GM12878 (cell line): ENCODE results near the gene TANK. TPM values are rescaled to one million over a fixed set of nuclear protein-coding genes. Genes with fewer than 3 reads are reported as not detected.

Experiments
- ATAC-seq: fragments of 200-7000 bp; cut with Tn5 transposase; 3 replicates; pipeline ENCODE4 v1.9.1; 2020; ENCODE audit warnings: mild to moderate bottlenecking, moderate library complexity
- BruUV-seq: library from RNA; stranded (reverse); fragments of 400-500 nt; replicated peaks from 2 replicates; lab custom pipeline; 2021; lab: Mats Ljungman, UMichigan
- CTCF ChIA-PET: fragments of 300-600 bp; sonication (Branson Sonifier 250); formaldehyde crosslinking; extraction: SDS; loops from one replicate; lab custom pipeline; 2021; ENCODE audit warnings: inconsistent platforms; lab: Yijun Ruan, JAX
- POLR2A ChIA-PET: fragments of 350-600 bp; formaldehyde crosslinking; extraction: SDS; loops from one replicate; lab custom pipeline; 2021; ENCODE audit warnings: inconsistent platforms; lab: Charles Lee
- RAD21 ChIA-PET: fragments of 300-600 bp; sonication (Branson Sonifier 250); formaldehyde crosslinking; loops from one replicate; lab custom pipeline; 2023; ENCODE audit warnings: antibody characterized with exemption; ENCODE audit not compliant: unreplicated experiment; lab: Charles Lee
- SMC1A ChIA-PET: fragments of 300-600 bp; sonication (Branson Sonifier 250); formaldehyde crosslinking; loops from one replicate; lab custom pipeline; 2023; ENCODE audit not compliant: unreplicated experiment, uncharacterized antibody; lab: Charles Lee
- DNase-seq: peaks from one replicate; pipeline ENCODE4 v3.0.0-alpha.2; 2011; ENCODE audit warnings: low read depth, low spot score
- FAIRE-seq: peaks from 3 replicates; lab custom pipeline; 2011; peaks lifted over from hg19 to GRCh38; lab: Jason Lieb, UNC
- H2AFZ ChIP-seq: 2 replicates; pipeline ENCODE4 v1.6.0; 2011; ENCODE audit warnings: low read depth, low read length, control low read depth; ENCODE audit not compliant: control insufficient read depth
- H3K27ac ChIP-seq: 2 replicates; pipeline ENCODE4 v1.5.1; 2011; ENCODE audit warnings: control low read depth; ENCODE audit not compliant: control insufficient read depth, insufficient read depth
- H3K27me3 ChIP-seq, 2 experiments: replicated peaks in 1 of 2; 2 replicates each; pipeline versions ENCODE4 v1.6.0 to v1.6.1; 2011; ENCODE audit warnings: low read length in 1 of 2; ENCODE audit not compliant: control insufficient read depth in 2 of 2, insufficient read depth in 2 of 2
- H3K36me3 ChIP-seq, 2 experiments: 2 replicates each; pipeline ENCODE4 v1.5.1; 2011; ENCODE audit warnings: low read length in 1 of 2; ENCODE audit not compliant: control insufficient read depth in 2 of 2, insufficient read depth in 2 of 2
- H3K4me1 ChIP-seq: 2 replicates; pipeline ENCODE4 v1.6.1; 2011; ENCODE audit warnings: mild to moderate bottlenecking, low read length, moderate library complexity, mixed read lengths; ENCODE audit not compliant: control insufficient read depth, insufficient read depth
- H3K4me2 ChIP-seq: 2 replicates; pipeline ENCODE4 v1.6.0; 2011; ENCODE audit warnings: control low read depth; ENCODE audit not compliant: control insufficient read depth, insufficient read depth
- H3K4me3 ChIP-seq: fragments of 200-600 bp; sonication (generic); 2 replicates; pipeline ENCODE4 v1.5.1; 2016
- H3K79me2 ChIP-seq: 2 replicates; pipeline ENCODE4 v1.6.0; 2011; ENCODE audit warnings: low read length; ENCODE audit not compliant: control insufficient read depth, insufficient read depth
- H3K9ac ChIP-seq: 2 replicates; pipeline ENCODE4 v1.8.0; 2011; ENCODE audit warnings: low read length, control low read depth, mixed read lengths; ENCODE audit not compliant: control insufficient read depth, insufficient read depth
- H3K9me3 ChIP-seq: replicated peaks from 3 replicates; pipeline ENCODE4 v1.5.1; 2011; ENCODE audit warnings: mild to moderate bottlenecking, low read length; ENCODE audit not compliant: control insufficient read depth, insufficient read depth
- H4K20me1 ChIP-seq: 2 replicates; pipeline ENCODE4 v1.6.0; 2011; ENCODE audit not compliant: control insufficient read depth, insufficient read depth
- BRCA1 ChIP-seq: IDR thresholded peaks from 2 replicates; pipeline ENCODE4 v1.6.1; 2011; ENCODE audit warnings: low read depth, low read length, improper control_type of control experiment
- CBFB ChIP-seq: IDR thresholded peaks from 2 replicates; pipeline ENCODE4 v1.6.1; 2016; ENCODE audit warnings: antibody characterized with exemption, low read depth
- CBX3 ChIP-seq: fragments of 200-600 bp; sonication (generic); IDR thresholded peaks from 2 replicates; pipeline ENCODE4 v1.6.1; 2016; ENCODE audit warnings: low read depth, borderline replicate concordance
- CBX5 ChIP-seq: sonication (generic); IDR thresholded peaks from 2 replicates; pipeline ENCODE4 v1.6.1; 2016; ENCODE audit warnings: low read depth, moderate library complexity, mild to moderate bottlenecking, inconsistent platforms
- GABPA ChIP-seq: IDR thresholded peaks from 2 replicates; pipeline ENCODE4 v1.6.1; 2014; ENCODE audit warnings: antibody characterized with exemption, low read depth, mild to moderate bottlenecking, inconsistent platforms
- JUND ChIP-seq: IDR thresholded peaks from 2 replicates; pipeline ENCODE4 v1.6.1; 2012; ENCODE audit warnings: low read depth, mild to moderate bottlenecking, low read length, improper control_type of control experiment, moderate library complexity
- MTA2 ChIP-seq: fragments of 450-650 bp; IDR thresholded peaks from 2 replicates; pipeline ENCODE4 v1.6.1; 2016; ENCODE audit warnings: low read depth, mild to moderate bottlenecking, moderate library complexity
- NFYA ChIP-seq: IDR thresholded peaks from 2 replicates; pipeline ENCODE4 v1.6.1; 2011; ENCODE audit warnings: low read depth, mild to moderate bottlenecking, low read length, improper control_type of control experiment, borderline replicate concordance
- PAX8 ChIP-seq: fragments of 450-650 bp; IDR thresholded peaks from 2 replicates; pipeline ENCODE4 v1.6.1; 2017; ENCODE audit warnings: mild to moderate bottlenecking, moderate library complexity
- POLR2AphosphoS5 ChIP-seq: IDR thresholded peaks from 2 replicates; pipeline ENCODE4 v1.6.1; 2011; ENCODE audit warnings: mild to moderate bottlenecking, low read length, inconsistent platforms
- RBBP5 ChIP-seq: fragments of 200-600 bp; sonication (generic); conservative IDR thresholded peaks from 2 replicates; pipeline ENCODE4 v1.6.1; 2016
- RFX5 ChIP-seq: IDR thresholded peaks from 2 replicates; pipeline ENCODE4 v1.6.1; 2011; ENCODE audit warnings: low read depth, low read length, improper control_type of control experiment
- SMAD5 ChIP-seq: IDR thresholded peaks from 2 replicates; pipeline ENCODE4 v1.6.1; 2016; ENCODE audit warnings: antibody characterized with exemption, low read depth
- SMC3 ChIP-seq: IDR thresholded peaks from 2 replicates; pipeline ENCODE4 v1.6.1; 2011; ENCODE audit warnings: low read length, improper control_type of control experiment, borderline replicate concordance
- STAT1 ChIP-seq: fragments of 450-650 bp; conservative IDR thresholded peaks from 2 replicates; pipeline ENCODE4 v1.6.1; 2014; ENCODE audit warnings: antibody characterized with exemption, mild to moderate bottlenecking
- TAF1 ChIP-seq: IDR thresholded peaks from 2 replicates; pipeline ENCODE4 v1.6.1; 2011; ENCODE audit warnings: mild to moderate bottlenecking, low read depth, low read length, borderline replicate concordance
- TCF12 ChIP-seq: IDR thresholded peaks from 2 replicates; pipeline ENCODE4 v1.6.1; 2011; ENCODE audit warnings: low read depth, mild to moderate bottlenecking, low read length
- ZNF207 ChIP-seq: fragments of 450-650 bp; IDR thresholded peaks from 2 replicates; pipeline ENCODE4 v1.6.1; 2014; ENCODE audit warnings: antibody characterized with exemption, mild to moderate bottlenecking, borderline replicate concordance
- ZNF217 ChIP-seq: fragments of 450-650 bp; IDR thresholded peaks from 2 replicates; pipeline ENCODE4 v1.6.1; 2017; ENCODE audit warnings: antibody characterized with exemption, mild to moderate bottlenecking
- in situ Hi-C: fragments of 300-500 bp; cut with MboI; formaldehyde crosslinking; loops from 9 replicates; pipeline ENCODE4 v1.14.3; 2018; ENCODE audit warnings: mixed read lengths
- intact Hi-C: fragments of 100-400 bp; cut with micrococcal nuclease; formaldehyde crosslinking; loops from one replicate; pipeline ENCODE4 v1.14.2; 2022; ENCODE audit not compliant: unreplicated experiment
- polyA plus RNA-seq, 11 experiments: library from polyadenylated mRNA; depleted of rRNA in 4 of 11; unstranded in 6 of 11; stranded (reverse) in 5 of 11; fragments of >200 nt; fragmentation: Nextera tagmentation in 4 of 11; fragmentation: Illumina TruSeq in 1 of 11; extraction: Ambion mirVana in 4 of 11; extraction: Trizol in 1 of 11; gene quantifications; 1 replicate in 1 of 11; 2 replicates in 10 of 11; pipeline versions ENCODE4 v1.2.1 to v1.2.3, GENCODE V29; 2011 to 2016; ENCODE audit warnings: inconsistent platforms in 2 of 11, missing spikeins in 2 of 11, low read depth in 1 of 11
- total RNA-seq, 4 experiments: library from RNA; depleted of rRNA in 3 of 4; stranded (reverse); fragments of >200 nt in 3 of 4; fragmentation: Illumina TruSeq in 1 of 4; extraction: Trizol in 1 of 4; gene quantifications; 2 replicates each; pipeline versions ENCODE4 v1.2.1 to v1.2.3, GENCODE V29; 2013 to 2021
- TF ChIP-seq, protein P1 (sequence below): fragments of 450-650 bp; IDR thresholded peaks from 2 replicates; pipeline ENCODE4 v1.6.1; 2014; ENCODE audit warnings: mild to moderate bottlenecking
- TF ChIP-seq, protein P2 (sequence below): fragments of 450-650 bp; IDR thresholded peaks from 2 replicates; pipeline ENCODE4 v1.6.1; 2017; ENCODE audit warnings: low read depth, mild to moderate bottlenecking, moderate library complexity

TANK gene
- total and polyA plus RNA-seq, 10 of the 15 experiments (the other 5 are each of a cell fraction or from before 2014, with no cell fraction given), result 48.6 to 127 (median 103) TPM

- Histone ChIP-seq H3K4me3 (no peak overlapping the region), H3K36me3 (peaks cover 3 to 17% of the 10 kb centered on the region in 2 experiments; a peak in 3 of 4 replicates), H3K4me1 (peaks cover 3% of the 10 kb centered on the region), H3K9ac (no peak overlapping the region), H3K27ac (no peak overlapping the region), H3K27me3 (no peaks in the 10 kb centered on the region), H3K9me3 (peaks cover 48% of the 10 kb centered on the region), H3K4me2 (no peak overlapping the region), H4K20me1 (no peaks in the 10 kb centered on the region), H2AFZ (no peak overlapping the region), H3K79me2 (peaks cover 91% of the 10 kb centered on the region)
- SMC1A ChIA-PET, result interaction anchor here (0.9 to 2.9 kb wide), 11 partner anchors 8 to 64 kb away, joined by 3 to 12 read pairs (median 4); no protein-coding TSS in a partner anchor
- TF ChIP-seq TAF1 (no peak), SMC3 (no peak), ZNF217 (0 out of 2 replicates have a peak, but pooled peaks have one; percentile 19), SMAD5 (no peak), CBX3 (0 out of 2 replicates have a peak, but pooled peaks have one; percentile 23), JUND (no peak), STAT1 (no peak), CBX5 (peak; percentile 97; the same call in 1 of the 2 replicates), NFYA (no peak), ZNF207 (no peak), GABPA (no peak), RBBP5 (no peak), POLR2AphosphoS5 (no peak), RFX5 (no peak), CBFB (no peak), TCF12 (no peak), BRCA1 (no peak), PAX8 (no peak), MTA2 (no peak)
- TF ChIP-seq, protein P1, sequence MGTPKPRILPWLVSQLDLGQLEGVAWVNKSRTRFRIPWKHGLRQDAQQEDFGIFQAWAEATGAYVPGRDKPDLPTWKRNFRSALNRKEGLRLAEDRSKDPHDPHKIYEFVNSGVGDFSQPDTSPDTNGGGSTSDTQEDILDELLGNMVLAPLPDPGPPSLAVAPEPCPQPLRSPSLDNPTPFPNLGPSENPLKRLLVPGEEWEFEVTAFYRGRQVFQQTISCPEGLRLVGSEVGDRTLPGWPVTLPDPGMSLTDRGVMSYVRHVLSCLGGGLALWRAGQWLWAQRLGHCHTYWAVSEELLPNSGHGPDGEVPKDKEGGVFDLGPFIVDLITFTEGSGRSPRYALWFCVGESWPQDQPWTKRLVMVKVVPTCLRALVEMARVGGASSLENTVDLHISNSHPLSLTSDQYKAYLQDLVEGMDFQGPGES, result no peak
- TF ChIP-seq, protein P2, sequence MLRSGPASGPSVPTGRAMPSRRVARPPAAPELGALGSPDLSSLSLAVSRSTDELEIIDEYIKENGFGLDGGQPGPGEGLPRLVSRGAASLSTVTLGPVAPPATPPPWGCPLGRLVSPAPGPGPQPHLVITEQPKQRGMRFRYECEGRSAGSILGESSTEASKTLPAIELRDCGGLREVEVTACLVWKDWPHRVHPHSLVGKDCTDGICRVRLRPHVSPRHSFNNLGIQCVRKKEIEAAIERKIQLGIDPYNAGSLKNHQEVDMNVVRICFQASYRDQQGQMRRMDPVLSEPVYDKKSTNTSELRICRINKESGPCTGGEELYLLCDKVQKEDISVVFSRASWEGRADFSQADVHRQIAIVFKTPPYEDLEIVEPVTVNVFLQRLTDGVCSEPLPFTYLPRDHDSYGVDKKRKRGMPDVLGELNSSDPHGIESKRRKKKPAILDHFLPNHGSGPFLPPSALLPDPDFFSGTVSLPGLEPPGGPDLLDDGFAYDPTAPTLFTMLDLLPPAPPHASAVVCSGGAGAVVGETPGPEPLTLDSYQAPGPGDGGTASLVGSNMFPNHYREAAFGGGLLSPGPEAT, result no peak
- RAD21 ChIA-PET, result interaction anchor here (0.8 kb wide), 1 partner anchor 70 kb away, joined by 3 read pairs; no protein-coding TSS in a partner anchor
- ATAC-seq (no peak), DNase-seq (no peak), FAIRE-seq (no peak)
- intact Hi-C loops (no loop called here), in situ Hi-C loops (no loop called here)
- POLR2A ChIA-PET, result interaction anchor here (1.0 kb wide), 1 partner anchor 14 kb away, joined by 4 read pairs; no protein-coding TSS in a partner anchor
- CTCF ChIA-PET, result interaction anchor here (0.6 to 2.1 kb wide), 5 partner anchors 8 to 225 kb away, joined by 3 to 5 read pairs (median 3); no protein-coding TSS in a partner anchor
- BruUV-seq, result no TSS peak
These were observed 7.9 kb upstream of the TANK start for GRCh38 chr2:161152302-161152701.
